Neural crest cell (in vitro differentiated cells): ENCODE data around the gene HMCN2. TPM values are rescaled to one million over a fixed set of nuclear protein-coding genes. Genes with fewer than 3 reads are reported as not detected.

ENCODE experiments used
- DNase-seq: peaks from one replicate; pipeline ENCODE4 v3.0.0; 2021; ENCODE audit warnings: low read depth, mixed read lengths, low spot score
- H3K27ac Mint-ChIP-seq: one replicate; pipeline ENCODE4 v1.8.0; 2021; ENCODE audit warnings: mild to moderate bottlenecking, mixed read lengths; ENCODE audit not compliant: unreplicated experiment
- H3K27me3 Mint-ChIP-seq: 2 replicates; pipeline ENCODE4 v1.8.0; 2021; ENCODE audit warnings: low read depth, mild to moderate bottlenecking, mixed read lengths
- H3K36me3 Mint-ChIP-seq: 2 replicates; pipeline ENCODE4 v1.8.0; 2021; ENCODE audit warnings: low read depth, mild to moderate bottlenecking, mixed read lengths
- H3K4me1 Mint-ChIP-seq: 2 replicates; pipeline ENCODE4 v1.8.0; 2021; ENCODE audit warnings: mixed read lengths
- H3K4me3 Mint-ChIP-seq: one replicate; pipeline ENCODE4 v1.8.0; 2021; ENCODE audit warnings: mild to moderate bottlenecking, mixed read lengths
- H3K9me3 Mint-ChIP-seq: 2 replicates; pipeline ENCODE4 v1.8.0; 2021; ENCODE audit warnings: mixed read lengths
- CTCF ChIP-seq: fragments of 200-600 bp; sonication (generic); conservative IDR thresholded peaks from 2 replicates; pipeline ENCODE4 v1.5.0; 2021; ENCODE audit warnings: antibody characterized with exemption, mild to moderate bottlenecking
- total RNA-seq: library from RNA; stranded (reverse); gene quantifications from 2 replicates; pipeline ENCODE4 v1.2.1, GENCODE V29; 2021

The HMCN2 gene
- total RNA-seq, 1 donor from 2014 or later = not detected

GRCh38 chr9:130302785-130303612, 37.4 kb downstream of the HMCN2 start:
- no peak for TF ChIP-seq CTCF
- Mint-ChIP-seq H3K4me1 (peaks cover 7% of the 10 kb centered on the region), H3K27ac (no peak overlapping the region), H3K27me3 (peaks cover 11% of the 10 kb centered on the region), H3K9me3 (no peaks in the 10 kb centered on the region), H3K36me3 (no peaks in the 10 kb centered on the region), H3K4me3 (no peak overlapping the region)
- DNase-seq = no peak

GRCh38 chr9:130303613-130304055, 38.1 kb downstream of the HMCN2 start:
- no peak overlapping the region for H3K27ac Mint-ChIP-seq
- H3K9me3 Mint-ChIP-seq = no peaks in the 10 kb centered on the region
- DNase-seq = no peak
- H3K36me3 Mint-ChIP-seq = no peaks in the 10 kb centered on the region
- H3K27me3 Mint-ChIP-seq = peaks cover 9% of the 10 kb centered on the region
- no peak for TF ChIP-seq CTCF
- no peak overlapping the region for H3K4me3 Mint-ChIP-seq
- H3K4me1 Mint-ChIP-seq = peaks cover 7% of the 10 kb centered on the region

GRCh38 chr9:130304116-130304515, 38.6 kb downstream of the HMCN2 start:
- no peak for TF ChIP-seq CTCF
- H3K27ac Mint-ChIP-seq = no peak overlapping the region
- peaks cover 9% of the 10 kb centered on the region for H3K27me3 Mint-ChIP-seq
- no peaks in the 10 kb centered on the region for H3K36me3 Mint-ChIP-seq
- no peaks in the 10 kb centered on the region for H3K9me3 Mint-ChIP-seq
- H3K4me3 Mint-ChIP-seq = no peak overlapping the region
- no peak for DNase-seq
- peaks cover 7% of the 10 kb centered on the region for H3K4me1 Mint-ChIP-seq

GRCh38 chr9:130304643-130305042, 39.1 kb downstream of the HMCN2 start:
- TF ChIP-seq CTCF = no peak
- H3K27me3 Mint-ChIP-seq = peaks cover 9% of the 10 kb centered on the region
- no peak for DNase-seq
- no peaks in the 10 kb centered on the region for H3K36me3 Mint-ChIP-seq
- no peak overlapping the region for H3K4me3 Mint-ChIP-seq
- no peak overlapping the region for H3K27ac Mint-ChIP-seq
- H3K4me1 Mint-ChIP-seq = peaks cover 7% of the 10 kb centered on the region
- H3K9me3 Mint-ChIP-seq = no peaks in the 10 kb centered on the region

GRCh38 chr9:130305381-130305780, 39.8 kb downstream of the HMCN2 start:
- H3K27ac Mint-ChIP-seq = no peak overlapping the region
- H3K36me3 Mint-ChIP-seq = no peaks in the 10 kb centered on the region
- H3K9me3 Mint-ChIP-seq = no peaks in the 10 kb centered on the region
- peaks cover 4% of the 10 kb centered on the region for H3K27me3 Mint-ChIP-seq
- H3K4me3 Mint-ChIP-seq = no peak overlapping the region
- no peak for DNase-seq
- TF ChIP-seq CTCF = no peak
- H3K4me1 Mint-ChIP-seq = peaks cover 7% of the 10 kb centered on the region
